Activated T-helper 2 cell treated with anti-CD3 and anti-CD28 coated beads, Interferon-gamma antibody, Interleukin-2, Interleukin-4, amounts not matched to agents 10 μg/mL and 5 μg/mL and 100 μg/mL, durations not matched to agents 14 hours and 24 hours and 36 hours (primary cell): ENCODE results near the gene ASB5. TPM values are rescaled to one million over a fixed set of nuclear protein-coding genes. Genes with fewer than 3 reads are reported as not detected.

ENCODE experiments used
- DNase-seq: peaks from one replicate; pipeline ENCODE4 v3.0.0; 2021; ENCODE audit warnings: low spot score
- H3K27ac Mint-ChIP-seq: one replicate; pipeline ENCODE4 v1.8.0; 2021; ENCODE audit warnings: mixed read lengths
- H3K27me3 Mint-ChIP-seq: one replicate; pipeline ENCODE4 v1.8.0; 2021; ENCODE audit warnings: low read depth, mixed read lengths
- H3K36me3 Mint-ChIP-seq: one replicate; pipeline ENCODE4 v1.8.0; 2021; ENCODE audit warnings: low read depth, mixed read lengths
- H3K4me1 Mint-ChIP-seq: one replicate; pipeline ENCODE4 v1.8.0; 2021; ENCODE audit warnings: low read depth, mixed read lengths
- H3K4me3 Mint-ChIP-seq: one replicate; pipeline ENCODE4 v1.8.0; 2021; ENCODE audit warnings: low read depth, mild to moderate bottlenecking, moderate library complexity, mixed read lengths
- H3K9me3 Mint-ChIP-seq: one replicate; pipeline ENCODE4 v1.8.0; 2021; ENCODE audit warnings: mixed read lengths
- intact Hi-C: fragments of 100-400 bp; cut with micrococcal nuclease; formaldehyde crosslinking; loops from one replicate; pipeline ENCODE4 v1.15.1; 2023
- total RNA-seq: library from RNA; stranded (reverse); gene quantifications from 2 replicates; pipeline ENCODE4 v1.2.3, GENCODE V29; 2022

Gene ASB5
- total RNA-seq, 1 donor from 2014 or later, result not detected

DNA sequence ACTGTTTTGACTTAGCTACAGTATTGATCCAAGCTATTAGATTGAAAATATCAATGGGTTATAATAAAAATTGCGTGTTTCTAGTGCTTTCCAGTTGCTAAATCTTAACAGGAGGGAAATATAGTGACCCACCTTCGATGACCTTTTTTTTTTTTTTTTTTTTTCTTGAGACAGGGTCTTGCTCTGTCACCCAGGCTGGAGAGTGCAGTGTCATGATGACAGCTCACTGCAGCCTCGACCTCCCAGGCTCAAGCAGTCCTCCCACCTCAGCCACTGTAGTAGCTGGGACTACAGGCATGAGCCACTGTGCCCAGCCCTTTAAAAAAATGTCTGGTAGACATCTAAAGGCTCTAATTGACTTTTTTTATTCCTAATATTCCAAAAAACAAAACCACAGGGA is 3.8 kb upstream of the ASB5 start:
- Mint-ChIP-seq H3K4me3 (no peak overlapping the region), H3K27me3 (no peaks in the 10 kb centered on the region), H3K9me3 (no peaks in the 10 kb centered on the region), H3K27ac (no peak overlapping the region), H3K4me1 (no peaks in the 10 kb centered on the region), H3K36me3 (no peaks in the 10 kb centered on the region)
- no peak for DNase-seq
- intact Hi-C loops, result no loop called here

DNA sequence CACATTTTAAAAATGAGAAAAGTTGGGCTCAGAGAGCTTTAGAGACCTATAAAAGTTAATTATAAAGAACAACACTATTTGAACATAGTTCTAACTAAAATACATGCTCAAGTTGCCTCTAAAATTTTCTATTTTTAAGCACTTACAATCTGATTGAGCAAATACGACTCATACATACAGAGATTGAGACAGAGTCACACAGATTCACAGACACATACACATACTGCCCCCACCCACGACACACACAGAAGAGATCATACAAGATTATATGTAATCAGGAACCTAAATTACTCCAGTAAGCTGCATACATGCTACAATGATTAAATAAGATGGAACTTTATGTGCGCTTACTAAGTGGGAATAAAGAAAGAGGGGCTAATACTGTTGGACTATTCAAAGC is 2.7 kb upstream of the ASB5 start:
- no peaks in the 10 kb centered on the region for H3K27me3 Mint-ChIP-seq
- no peaks in the 10 kb centered on the region for H3K9me3 Mint-ChIP-seq
- H3K27ac Mint-ChIP-seq, result no peak overlapping the region
- no peaks in the 10 kb centered on the region for H3K4me1 Mint-ChIP-seq
- no peaks in the 10 kb centered on the region for H3K36me3 Mint-ChIP-seq
- DNase-seq, result no peak
- intact Hi-C loops, result no loop called here
- no peak overlapping the region for H3K4me3 Mint-ChIP-seq

DNA sequence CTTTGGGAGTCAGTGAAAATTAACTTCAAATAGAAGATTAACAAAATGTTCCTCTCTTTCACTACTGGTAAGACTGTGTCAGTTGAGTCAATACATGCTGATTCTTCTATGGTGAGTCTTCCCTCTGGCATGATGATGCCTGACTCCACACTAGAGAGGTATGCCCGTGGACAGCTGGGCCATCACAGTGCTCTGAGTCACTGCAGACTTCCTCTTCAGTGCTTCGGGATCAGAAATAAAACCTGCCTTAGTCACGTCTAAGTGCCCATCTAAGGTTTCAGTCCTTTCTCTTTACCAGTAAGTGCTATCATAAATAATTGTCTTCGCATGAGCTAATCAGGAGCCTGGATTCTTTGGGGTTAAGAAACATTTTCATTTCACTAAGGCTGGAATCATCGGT is 1.6 kb upstream of the ASB5 start:
- no peak for DNase-seq
- no peaks in the 10 kb centered on the region for H3K4me1 Mint-ChIP-seq

DNA sequence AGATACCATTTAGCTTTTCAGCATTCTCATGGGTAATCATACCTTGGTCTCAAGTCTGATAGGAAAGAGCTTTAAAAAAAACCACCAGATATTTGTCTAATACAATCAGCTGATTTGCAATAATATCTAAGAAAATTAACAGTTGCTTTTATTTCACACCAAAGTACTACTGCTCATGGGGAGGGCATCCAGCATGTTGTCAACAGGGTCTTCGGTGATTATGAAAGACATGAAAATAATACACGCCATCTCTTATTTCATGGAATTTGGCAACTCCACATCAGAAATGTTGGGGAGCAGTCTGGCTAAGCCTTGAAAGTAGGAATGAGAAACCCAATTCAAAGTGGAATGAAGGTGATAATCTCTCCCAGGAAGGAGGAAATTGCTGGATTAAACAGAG is 3.0 kb downstream of the ASB5 start:
- H3K36me3 Mint-ChIP-seq, result no peaks in the 10 kb centered on the region
- intact Hi-C loops, result no loop called here
- H3K4me3 Mint-ChIP-seq, result no peak overlapping the region
- DNase-seq, result no peak
- no peaks in the 10 kb centered on the region for H3K4me1 Mint-ChIP-seq
- no peaks in the 10 kb centered on the region for H3K27me3 Mint-ChIP-seq
- H3K27ac Mint-ChIP-seq, result no peak overlapping the region
- no peaks in the 10 kb centered on the region for H3K9me3 Mint-ChIP-seq

More for the DNA sequence above, 1.6 kb upstream of the ASB5 start:
- Mint-ChIP-seq H3K27me3 (no peaks in the 10 kb centered on the region), H3K4me3 (no peak overlapping the region), H3K9me3 (no peaks in the 10 kb centered on the region), H3K27ac (no peak overlapping the region), H3K36me3 (no peaks in the 10 kb centered on the region)
- intact Hi-C loops, result no loop called here

DNA sequence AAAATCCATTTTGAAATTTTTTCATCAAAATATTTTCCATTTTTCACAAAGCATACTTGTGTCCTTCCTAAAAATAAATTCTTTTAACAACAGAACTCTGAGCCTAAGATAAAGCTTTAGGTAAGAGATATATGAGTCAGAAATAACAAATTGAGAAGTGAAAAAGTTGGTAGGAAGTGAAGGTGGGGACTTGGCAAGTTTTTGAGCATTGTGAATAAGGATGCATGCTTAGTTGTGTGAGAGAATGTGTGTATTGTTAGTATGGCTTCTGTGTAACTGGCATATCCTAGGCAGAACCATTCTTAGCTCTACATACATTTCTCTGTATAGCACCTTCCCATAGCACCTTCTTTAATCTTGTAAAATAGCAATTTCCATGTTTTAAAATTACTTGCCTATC is 6.8 kb downstream of the ASB5 start:
- Mint-ChIP-seq H3K27me3 (no peaks in the 10 kb centered on the region), H3K36me3 (no peaks in the 10 kb centered on the region), H3K27ac (no peak overlapping the region), H3K4me3 (no peak overlapping the region), H3K9me3 (no peaks in the 10 kb centered on the region), H3K4me1 (no peaks in the 10 kb centered on the region)
- no peak for DNase-seq
- intact Hi-C loops, result no loop called here

DNA sequence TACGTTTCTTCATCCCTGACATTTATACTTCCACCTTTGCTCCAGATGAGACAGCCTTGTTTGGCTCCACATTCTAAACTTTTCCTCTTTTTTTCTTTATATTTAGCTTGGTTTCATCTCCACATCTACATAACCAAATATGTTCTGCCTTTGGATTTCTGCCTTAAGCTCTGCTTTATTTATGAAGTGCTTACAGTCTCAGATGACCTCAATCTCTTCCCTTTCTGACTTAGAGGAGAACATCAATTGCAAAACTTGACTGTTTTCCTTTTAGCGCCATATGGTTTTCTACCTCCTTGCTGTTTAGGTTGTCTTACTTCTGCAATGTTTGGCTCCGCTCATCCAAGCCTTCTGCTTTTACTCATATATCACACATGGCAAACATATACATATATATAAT is 7.5 kb downstream of the ASB5 start:
- no peaks in the 10 kb centered on the region for H3K27me3 Mint-ChIP-seq
- no peaks in the 10 kb centered on the region for H3K9me3 Mint-ChIP-seq
- no peak overlapping the region for H3K27ac Mint-ChIP-seq
- intact Hi-C loops, result no loop called here
- H3K36me3 Mint-ChIP-seq, result no peaks in the 10 kb centered on the region
- no peaks in the 10 kb centered on the region for H3K4me1 Mint-ChIP-seq
- H3K4me3 Mint-ChIP-seq, result no peak overlapping the region
- DNase-seq, result no peak

DNA sequence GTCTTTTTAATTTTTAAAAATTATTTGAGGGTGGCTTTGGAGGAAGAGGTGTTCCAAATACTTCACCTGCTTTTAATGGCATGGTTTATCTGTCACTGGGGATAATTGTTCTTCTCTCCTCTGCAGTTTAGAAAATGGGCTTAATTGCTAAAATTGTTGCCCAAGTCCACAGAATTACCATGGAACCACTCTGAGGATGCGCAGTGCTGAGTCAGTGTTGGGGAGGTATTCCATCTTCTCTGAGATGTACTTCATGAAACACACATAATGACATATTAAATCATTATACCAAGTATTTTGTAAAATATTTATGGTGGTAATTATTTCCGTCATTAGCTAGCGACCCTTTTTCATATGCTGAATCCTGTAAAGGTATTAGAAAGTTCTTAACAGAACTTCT is 8.0 kb downstream of the ASB5 start:
- no peak for DNase-seq
- Mint-ChIP-seq H3K9me3 (no peaks in the 10 kb centered on the region), H3K4me1 (no peaks in the 10 kb centered on the region), H3K27me3 (no peaks in the 10 kb centered on the region), H3K27ac (no peak overlapping the region), H3K36me3 (no peaks in the 10 kb centered on the region), H3K4me3 (no peak overlapping the region)
- intact Hi-C loops, result no loop called here

DNA sequence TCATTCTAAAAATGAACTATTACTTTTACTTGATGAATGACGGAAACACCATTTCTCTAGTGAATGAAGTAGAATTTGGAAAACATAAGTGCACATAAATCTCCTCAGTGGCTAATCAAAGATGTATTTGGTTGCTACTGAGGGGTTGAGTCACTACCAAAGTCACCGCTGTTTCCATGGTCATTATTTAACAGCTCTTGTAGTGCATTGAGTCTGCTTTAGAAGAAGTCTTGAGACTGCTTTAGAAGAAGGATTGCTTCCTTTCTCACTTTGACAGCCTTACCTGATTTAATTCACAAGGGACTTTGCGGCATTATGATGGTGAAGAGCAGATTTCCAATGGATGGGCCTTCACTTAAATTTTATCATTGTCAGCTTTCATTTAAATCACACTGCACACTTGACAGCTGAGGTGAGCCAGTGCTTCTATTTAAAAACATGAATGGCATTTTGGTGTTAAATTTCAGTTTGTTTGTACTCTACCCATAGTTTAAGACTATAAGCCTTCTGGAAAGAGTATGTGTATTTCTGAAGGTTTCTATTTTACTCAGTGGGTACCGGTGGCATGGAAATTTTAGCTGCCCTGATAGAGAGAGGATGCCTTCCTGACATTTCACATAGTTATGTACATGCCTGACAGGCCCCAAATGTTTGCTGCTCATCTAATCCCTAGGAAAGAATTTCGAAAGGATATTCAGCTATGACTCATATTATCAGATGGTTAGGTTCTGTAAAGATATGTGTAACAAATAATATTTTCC is 9.5 kb downstream of the ASB5 start:
- Mint-ChIP-seq H3K4me3 (no peak overlapping the region), H3K9me3 (no peaks in the 10 kb centered on the region), H3K27me3 (no peaks in the 10 kb centered on the region), H3K4me1 (no peaks in the 10 kb centered on the region), H3K36me3 (no peaks in the 10 kb centered on the region), H3K27ac (no peak overlapping the region)
- intact Hi-C loops, result no loop called here
- no peak for DNase-seq

DNA sequence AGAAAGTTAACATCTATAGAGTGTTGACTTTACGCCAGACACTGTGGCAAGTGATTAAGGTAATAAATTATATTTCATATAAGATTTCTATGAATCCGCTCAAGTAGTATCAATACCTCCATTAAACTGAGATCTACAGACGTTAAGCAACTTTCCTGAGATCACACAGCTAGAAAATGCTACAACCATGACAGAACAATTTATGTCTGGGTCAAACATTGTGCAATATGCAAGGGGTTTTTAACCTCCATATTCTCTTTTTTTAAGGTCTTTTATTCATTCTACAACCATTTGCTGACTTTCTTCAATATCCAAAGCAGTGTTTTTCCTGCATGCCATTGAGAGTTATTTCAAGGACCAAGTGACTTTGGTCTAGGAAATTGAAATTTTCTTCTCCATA is 10.9 kb downstream of the ASB5 start:
- DNase-seq, result no peak
- Mint-ChIP-seq H3K36me3 (no peaks in the 10 kb centered on the region), H3K4me3 (no peak overlapping the region), H3K27ac (no peak overlapping the region), H3K9me3 (no peaks in the 10 kb centered on the region), H3K4me1 (no peaks in the 10 kb centered on the region), H3K27me3 (no peaks in the 10 kb centered on the region)
- intact Hi-C loops, result no loop called here

DNA sequence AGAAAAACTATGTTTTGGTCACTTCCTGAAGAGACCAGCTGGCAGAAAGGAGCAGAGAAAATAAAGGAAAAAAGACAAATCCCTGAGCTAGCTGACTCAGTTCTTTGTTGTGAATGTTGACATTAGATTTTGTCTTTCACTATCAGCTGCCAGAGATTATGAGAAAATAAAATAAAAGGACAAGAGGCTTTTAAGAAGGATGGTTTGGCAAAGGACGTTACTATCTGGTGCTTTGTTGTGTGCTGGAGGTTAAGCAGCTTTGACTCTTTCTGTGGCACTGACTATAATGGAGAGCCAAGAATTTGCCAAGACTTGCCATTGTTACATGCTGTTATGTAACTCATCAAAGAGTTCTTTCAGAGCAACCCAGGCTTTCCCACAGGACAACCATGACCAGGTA is 12.1 kb downstream of the ASB5 start:
- H3K36me3 Mint-ChIP-seq, result no peaks in the 10 kb centered on the region

DNA sequence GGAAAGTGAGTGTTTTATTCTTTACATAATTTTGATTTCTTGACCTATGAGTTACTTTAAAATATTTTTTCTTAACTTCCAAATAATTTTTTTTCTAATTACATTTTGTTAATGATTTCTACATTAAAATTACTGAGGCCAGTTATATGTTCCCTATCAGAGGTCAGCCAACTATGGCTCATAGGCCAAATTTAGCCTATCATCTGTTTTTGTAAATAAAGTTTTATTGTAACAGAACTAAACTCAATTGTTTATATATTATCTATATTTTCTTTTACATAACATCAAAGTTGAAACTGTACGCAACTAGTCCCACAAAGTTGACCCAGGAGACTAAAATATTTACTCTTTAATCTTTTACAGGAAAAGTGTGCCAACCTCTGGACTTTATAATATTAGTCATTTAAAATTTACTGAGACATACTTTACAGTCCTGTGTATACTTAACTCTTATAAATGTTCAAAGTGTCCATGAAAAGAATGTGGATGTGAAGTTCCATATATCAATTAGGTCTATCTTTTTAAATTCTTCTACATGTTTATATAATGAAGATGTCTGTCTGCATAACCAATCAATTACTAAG is 26.2 kb downstream of the ASB5 start:
- intact Hi-C loops, result no loop called here
- H3K36me3 Mint-ChIP-seq, result no peaks in the 10 kb centered on the region
- no peaks in the 10 kb centered on the region for H3K9me3 Mint-ChIP-seq
- peaks cover 1% of the 10 kb centered on the region for H3K27me3 Mint-ChIP-seq
- no peaks in the 10 kb centered on the region for H3K4me1 Mint-ChIP-seq
- DNase-seq, result no peak
- no peak overlapping the region for H3K4me3 Mint-ChIP-seq
- no peak overlapping the region for H3K27ac Mint-ChIP-seq

More for the DNA sequence above, 12.1 kb downstream of the ASB5 start:
- Mint-ChIP-seq H3K9me3 (no peaks in the 10 kb centered on the region), H3K4me3 (no peak overlapping the region), H3K27ac (no peak overlapping the region), H3K4me1 (no peaks in the 10 kb centered on the region), H3K27me3 (no peaks in the 10 kb centered on the region)
- intact Hi-C loops, result no loop called here
- DNase-seq, result no peak

DNA sequence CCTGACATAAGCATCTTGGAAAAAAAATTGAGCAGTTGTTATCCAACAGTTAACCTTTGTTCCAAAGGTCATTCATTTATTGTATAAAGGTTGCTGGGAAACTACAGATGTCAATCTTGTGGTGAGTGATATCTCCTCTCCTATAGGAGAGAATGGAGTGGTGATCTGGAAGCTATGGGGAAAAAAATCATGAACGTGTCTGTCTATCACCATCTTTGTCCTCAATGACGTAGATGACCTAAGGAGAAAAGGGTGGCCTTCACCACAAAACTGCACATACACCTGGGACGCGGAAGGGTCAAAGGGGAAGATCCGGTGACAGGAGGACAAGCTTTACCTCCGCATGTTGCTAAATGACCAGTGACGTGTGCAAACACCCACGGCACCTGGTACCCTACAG is 27.3 kb downstream of the ASB5 start:
- H3K27me3 Mint-ChIP-seq, result peaks cover 1% of the 10 kb centered on the region
- no peaks in the 10 kb centered on the region for H3K4me1 Mint-ChIP-seq
- H3K27ac Mint-ChIP-seq, result no peak overlapping the region
- H3K4me3 Mint-ChIP-seq, result no peak overlapping the region
- no peak for DNase-seq
- H3K9me3 Mint-ChIP-seq, result no peaks in the 10 kb centered on the region
- intact Hi-C loops, result no loop called here
- H3K36me3 Mint-ChIP-seq, result no peaks in the 10 kb centered on the region

DNA sequence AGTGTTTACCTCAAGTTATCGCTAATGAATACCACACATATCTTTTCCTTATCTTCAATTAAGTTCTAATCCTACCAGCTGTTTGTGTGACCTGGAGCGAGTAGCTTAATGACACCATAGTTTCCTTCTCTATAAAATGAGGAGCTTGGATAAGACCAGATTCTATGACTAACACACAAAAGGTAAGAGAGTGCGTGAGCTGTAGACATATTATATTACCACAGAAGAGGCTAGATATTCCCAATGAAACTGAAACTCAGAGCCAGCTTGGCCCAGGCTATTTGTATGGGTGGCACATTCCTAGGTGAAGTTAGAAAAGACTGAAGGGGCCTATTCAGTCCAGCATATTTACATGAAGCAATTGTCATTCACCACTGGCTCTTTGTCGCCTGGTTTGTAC is 30.2 kb downstream of the ASB5 start:
- intact Hi-C loops, result no loop called here
- Mint-ChIP-seq H3K36me3 (no peaks in the 10 kb centered on the region), H3K9me3 (no peaks in the 10 kb centered on the region), H3K4me1 (no peaks in the 10 kb centered on the region), H3K27ac (no peak overlapping the region), H3K27me3 (peaks cover 1% of the 10 kb centered on the region), H3K4me3 (no peak overlapping the region)
- no peak for DNase-seq
